HepG2 (cell line): ENCODE results near the gene SOWAHD. TPM values are rescaled to one million over a fixed set of nuclear protein-coding genes. Genes with fewer than 3 reads are reported as not detected.

Source experiments
- FOXO4 ChIP-seq: sonication (generic); formaldehyde crosslinking; conservative IDR thresholded peaks from 2 replicates; pipeline ENCODE4 v1.8.1; 2023; ENCODE audit warnings: missing genetic modification reagents
- MBNL3 ChIP-seq: fragments of 250-450 bp; sonication (Bioruptor Pico); conservative IDR thresholded peaks from 2 replicates; pipeline ENCODE4 v1.8.0; 2022; ENCODE audit warnings: mild to moderate bottlenecking, inconsistent platforms
- NFE2L1 ChIP-seq: sonication (generic); formaldehyde crosslinking; IDR thresholded peaks from 2 replicates; pipeline ENCODE4 v1.4.0; 2020; ENCODE audit warnings: missing genetic modification reagents, mild to moderate bottlenecking, borderline replicate concordance
- NRL ChIP-seq: sonication (generic); formaldehyde crosslinking; IDR thresholded peaks from 2 replicates; pipeline ENCODE4 v1.5.0; 2020; ENCODE audit warnings: missing genetic modification reagents, mild to moderate bottlenecking, moderate library complexity, borderline replicate concordance
- RCOR2 ChIP-seq: IDR thresholded peaks from 2 replicates; pipeline ENCODE4 v1.6.1; 2016; ENCODE audit warnings: missing biosample characterization, missing genetic modification reagents
- RERE ChIP-seq: IDR thresholded peaks from 2 replicates; pipeline ENCODE4 v1.6.1; 2016; ENCODE audit warnings: low read depth, missing genetic modification reagents, missing compliant biosample characterization
- ZBTB1 ChIP-seq: sonication (generic); formaldehyde crosslinking; IDR thresholded peaks from 2 replicates; pipeline ENCODE4 v1.4.0; 2020; ENCODE audit warnings: missing genetic modification reagents, borderline replicate concordance
- ZFP41 ChIP-seq: sonication (generic); formaldehyde crosslinking; IDR thresholded peaks from 2 replicates; pipeline ENCODE4 v1.4.0; 2020; ENCODE audit warnings: mild to moderate bottlenecking, missing genetic modification reagents, borderline replicate concordance
- ZKSCAN1 ChIP-seq: fragments of 150-350 bp; IDR thresholded peaks from 2 replicates; pipeline ENCODE4 v1.6.1; 2014; ENCODE audit warnings: low read length
- ZNF180 ChIP-seq: sonication (generic); formaldehyde crosslinking; IDR thresholded peaks from 2 replicates; pipeline ENCODE4 v1.4.0; 2020; ENCODE audit warnings: low read depth, missing genetic modification reagents, borderline replicate concordance
- ZNF296 ChIP-seq: sonication (generic); formaldehyde crosslinking; conservative IDR thresholded peaks from 2 replicates; pipeline ENCODE4 v1.5.0; 2020; ENCODE audit warnings: mild to moderate bottlenecking, missing genetic modification reagents
- ZNF382 ChIP-seq: sonication (generic); formaldehyde crosslinking; IDR thresholded peaks from 2 replicates; pipeline ENCODE4 v1.5.0; 2020; ENCODE audit warnings: missing genetic modification reagents, mild to moderate bottlenecking, borderline replicate concordance
- ZNF567 ChIP-seq: sonication (generic); formaldehyde crosslinking; IDR thresholded peaks from 2 replicates; pipeline ENCODE4 v1.8.1; 2023; ENCODE audit warnings: mild to moderate bottlenecking, missing genetic modification reagents, borderline replicate concordance
- ZNF761 ChIP-seq: sonication (generic); formaldehyde crosslinking; conservative IDR thresholded peaks from 2 replicates; pipeline ENCODE4 v1.4.0; 2020; ENCODE audit warnings: mild to moderate bottlenecking, missing genetic modification reagents
- polyA plus RNA-seq, 8 experiments: library from polyadenylated mRNA; depleted of rRNA in 3 of 8; stranded (reverse) in 7 of 8; unstranded in 1 of 8; fragments of >200 nt; fragmentation: Illumina TruSeq in 4 of 8; extraction: Trizol in 4 of 8; gene quantifications; 2 replicates each; pipeline versions ENCODE4 v1.2.1 to v1.2.3, GENCODE V29; 2011 to 2016; ENCODE audit warnings: low read depth in 4 of 8, missing spikeins in 1 of 8, mixed read lengths in 1 of 8; ENCODE audit not compliant: insufficient read depth in 1 of 8
- total RNA-seq, 5 experiments: library from RNA; depleted of rRNA; stranded (reverse); fragments of >200 nt; fragmentation: Illumina TruSeq; extraction: Trizol; gene quantifications; 2 replicates each; pipeline ENCODE4 v1.2.3, GENCODE V29; 2016; ENCODE audit warnings: low read depth in 1 of 5
- TF ChIP-seq, protein P1 (sequence below): sonication (generic); formaldehyde crosslinking; IDR thresholded peaks from 2 replicates; pipeline ENCODE4 v1.4.0; 2020; ENCODE audit warnings: missing genetic modification reagents
- TF ChIP-seq, protein P2 (sequence below): sonication (generic); formaldehyde crosslinking; IDR thresholded peaks from 2 replicates; pipeline ENCODE4 v1.5.0; 2020; ENCODE audit warnings: mild to moderate bottlenecking, missing genetic modification reagents, borderline replicate concordance

The SOWAHD gene
- total and polyA plus RNA-seq, 2 of the 13 experiments (the other 11 are each of a cell fraction or from before 2014, with no cell fraction given): 1.0 to 1.3 TPM

- TF ChIP-seq ZFP41 (CRISPR knock-in tag) (no peak), RERE (no peak), RCOR2 (CRISPR knock-in tag) (no peak), NFE2L1 (CRISPR knock-in tag) (no peak), FOXO4 (CRISPR knock-in tag) (no peak), ZNF296 (CRISPR knock-in tag) (no peak), MBNL3 (CRISPR knock-in tag) (no peak), ZNF180 (no peak), ZNF567 (no peak), ZKSCAN1 (no peak), ZNF761 (CRISPR knock-in tag) (0 out of 2 replicates have a peak, but pooled peaks have one; percentile 67), ZBTB1 (CRISPR knock-in tag) (no peak), ZNF382 (CRISPR knock-in tag) (no peak), NRL (CRISPR knock-in tag) (no peak)
- TF ChIP-seq, protein P1, sequence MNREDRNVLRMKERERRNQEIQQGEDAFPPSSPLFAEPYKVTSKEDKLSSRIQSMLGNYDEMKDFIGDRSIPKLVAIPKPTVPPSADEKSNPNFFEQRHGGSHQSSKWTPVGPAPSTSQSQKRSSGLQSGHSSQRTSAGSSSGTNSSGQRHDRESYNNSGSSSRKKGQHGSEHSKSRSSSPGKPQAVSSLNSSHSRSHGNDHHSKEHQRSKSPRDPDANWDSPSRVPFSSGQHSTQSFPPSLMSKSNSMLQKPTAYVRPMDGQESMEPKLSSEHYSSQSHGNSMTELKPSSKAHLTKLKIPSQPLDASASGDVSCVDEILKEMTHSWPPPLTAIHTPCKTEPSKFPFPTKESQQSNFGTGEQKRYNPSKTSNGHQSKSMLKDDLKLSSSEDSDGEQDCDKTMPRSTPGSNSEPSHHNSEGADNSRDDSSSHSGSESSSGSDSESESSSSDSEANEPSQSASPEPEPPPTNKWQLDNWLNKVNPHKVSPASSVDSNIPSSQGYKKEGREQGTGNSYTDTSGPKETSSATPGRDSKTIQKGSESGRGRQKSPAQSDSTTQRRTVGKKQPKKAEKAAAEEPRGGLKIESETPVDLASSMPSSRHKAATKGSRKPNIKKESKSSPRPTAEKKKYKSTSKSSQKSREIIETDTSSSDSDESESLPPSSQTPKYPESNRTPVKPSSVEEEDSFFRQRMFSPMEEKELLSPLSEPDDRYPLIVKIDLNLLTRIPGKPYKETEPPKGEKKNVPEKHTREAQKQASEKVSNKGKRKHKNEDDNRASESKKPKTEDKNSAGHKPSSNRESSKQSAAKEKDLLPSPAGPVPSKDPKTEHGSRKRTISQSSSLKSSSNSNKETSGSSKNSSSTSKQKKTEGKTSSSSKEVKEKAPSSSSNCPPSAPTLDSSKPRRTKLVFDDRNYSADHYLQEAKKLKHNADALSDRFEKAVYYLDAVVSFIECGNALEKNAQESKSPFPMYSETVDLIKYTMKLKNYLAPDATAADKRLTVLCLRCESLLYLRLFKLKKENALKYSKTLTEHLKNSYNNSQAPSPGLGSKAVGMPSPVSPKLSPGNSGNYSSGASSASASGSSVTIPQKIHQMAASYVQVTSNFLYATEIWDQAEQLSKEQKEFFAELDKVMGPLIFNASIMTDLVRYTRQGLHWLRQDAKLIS (CRISPR knock-in tag): no peak
- TF ChIP-seq, protein P2, sequence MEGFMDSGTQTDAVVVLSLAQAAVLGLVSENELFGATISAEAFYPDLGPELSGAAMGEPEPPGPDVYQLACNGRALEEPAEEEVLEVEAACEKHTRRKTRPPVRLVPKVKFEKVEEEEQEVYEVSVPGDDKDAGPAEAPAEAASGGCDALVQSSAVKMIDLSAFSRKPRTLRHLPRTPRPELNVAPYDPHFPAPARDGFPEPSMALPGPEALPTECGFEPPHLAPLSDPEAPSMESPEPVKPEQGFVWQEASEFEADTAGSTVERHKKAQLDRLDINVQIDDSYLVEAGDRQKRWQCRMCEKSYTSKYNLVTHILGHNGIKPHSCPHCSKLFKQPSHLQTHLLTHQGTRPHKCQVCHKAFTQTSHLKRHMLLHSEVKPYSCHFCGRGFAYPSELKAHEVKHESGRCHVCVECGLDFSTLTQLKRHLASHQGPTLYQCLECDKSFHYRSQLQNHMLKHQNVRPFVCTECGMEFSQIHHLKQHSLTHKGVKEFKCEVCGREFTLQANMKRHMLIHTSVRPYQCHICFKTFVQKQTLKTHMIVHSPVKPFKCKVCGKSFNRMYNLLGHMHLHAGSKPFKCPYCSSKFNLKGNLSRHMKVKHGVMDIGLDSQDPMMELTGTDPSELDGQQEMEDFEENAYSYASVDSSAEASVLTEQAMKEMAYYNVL (CRISPR knock-in tag): no peak; the same call in 1 of the 2 replicates
These were observed at the start of gene SOWAHD (continued) for GRCh38 chrX:119757979-119758730.
